ENCODE measurements around the gene OR13C2.
"Not testable (repeated sequence)": the region's sequence is repeated elsewhere in the genome, so short reads cannot be mapped to it uniquely, and the experiment has no call there.

The OR13C2 gene, protein sequence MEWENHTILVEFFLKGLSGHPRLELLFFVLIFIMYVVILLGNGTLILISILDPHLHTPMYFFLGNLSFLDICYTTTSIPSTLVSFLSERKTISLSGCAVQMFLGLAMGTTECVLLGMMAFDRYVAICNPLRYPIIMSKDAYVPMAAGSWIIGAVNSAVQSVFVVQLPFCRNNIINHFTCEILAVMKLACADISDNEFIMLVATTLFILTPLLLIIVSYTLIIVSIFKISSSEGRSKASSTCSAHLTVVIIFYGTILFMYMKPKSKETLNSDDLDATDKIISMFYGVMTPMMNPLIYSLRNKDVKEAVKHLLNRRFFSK

DNA sequence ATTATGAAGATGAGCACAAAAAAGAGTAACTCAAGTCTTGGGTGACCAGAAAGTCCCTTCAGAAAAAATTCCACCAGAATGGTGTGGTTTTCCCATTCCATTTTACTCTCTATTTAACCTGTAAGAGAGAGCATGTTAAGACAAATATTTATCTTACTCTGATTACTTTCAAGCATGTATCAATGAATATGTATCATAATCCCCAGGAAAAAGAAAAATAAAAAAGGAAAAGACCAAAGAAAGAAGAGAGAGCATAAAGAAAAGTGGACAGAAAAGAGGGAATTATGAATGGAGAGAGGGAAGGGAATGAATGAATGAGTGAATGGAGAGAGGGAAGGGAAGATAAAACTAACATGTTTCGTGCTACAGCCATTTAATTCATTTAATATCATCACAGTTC lies at the start of gene OR13C2:
OR13C2 (minus strand) TSS at position 101 of the 400 bp plus-strand sequence; CDS start at position 101, 0 bp downstream.
- not testable (repeated sequence) for H3K9ac ChIP-seq (ENCODE audit: low read depth in 1 of 2, low read length in 2 of 2); H3K27ac ChIP-seq (ENCODE audit: low read depth in 2 of 2, low read length in 2 of 2); H3K36me3 ChIP-seq (ENCODE audit: control insufficient read depth in 2 of 2, insufficient read depth in 2 of 2, low read length in 2 of 2); H3K9me3 ChIP-seq (ENCODE audit: control insufficient read depth in 2 of 2, low read length in 2 of 2); H3K4me1 ChIP-seq (ENCODE audit: control insufficient read depth in 2 of 2, insufficient read depth in 2 of 2, low read length in 2 of 2); H3K4me3 ChIP-seq (ENCODE audit: low read length in 2 of 2); H3K27me3 ChIP-seq (ENCODE audit: control insufficient read depth in 2 of 2, insufficient read depth in 2 of 2, low read length in 2 of 2)

DNA sequence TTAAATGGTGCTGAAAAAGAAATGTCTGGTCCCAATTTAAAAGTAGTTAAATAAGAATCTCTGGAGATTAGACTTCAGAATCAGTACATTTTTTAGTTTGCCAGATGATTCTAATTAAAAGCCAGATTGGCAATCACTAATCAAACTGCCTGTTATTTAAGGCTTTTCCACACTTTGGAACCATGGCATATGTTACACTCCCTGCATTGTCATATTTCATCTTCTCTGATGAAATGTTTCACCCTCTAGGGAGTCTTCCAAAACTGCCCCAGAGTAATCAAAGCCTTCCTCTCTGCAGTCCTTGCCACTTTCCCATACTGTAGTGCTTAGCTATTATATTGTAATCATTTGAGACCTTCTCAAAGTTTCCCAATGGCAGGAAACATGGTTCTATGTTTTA lies 30.0 kb upstream of the OR13C2 start:
- H3K9me3 ChIP-seq (ENCODE audit: control insufficient read depth in 2 of 2, low read length in 2 of 2): peaks cover 0 to 4% of the 10 kb centered on the region in 2 donors
- H3K4me3 ChIP-seq (ENCODE audit: low read length in 2 of 2): no peak overlapping the region
- H3K27me3 ChIP-seq (ENCODE audit: control insufficient read depth in 2 of 2, insufficient read depth in 2 of 2, low read length in 2 of 2): no peaks in the 10 kb centered on the region
- no peak overlapping the region for H3K9ac ChIP-seq (ENCODE audit: low read depth in 1 of 2, low read length in 2 of 2)
- no peak overlapping the region for H3K27ac ChIP-seq (ENCODE audit: low read depth in 2 of 2, low read length in 2 of 2)
- no peaks in the 10 kb centered on the region for H3K4me1 ChIP-seq (ENCODE audit: control insufficient read depth in 2 of 2, insufficient read depth in 2 of 2, low read length in 2 of 2)
- no peaks in the 10 kb centered on the region for H3K36me3 ChIP-seq (ENCODE audit: control insufficient read depth in 2 of 2, insufficient read depth in 2 of 2, low read length in 2 of 2)

DNA sequence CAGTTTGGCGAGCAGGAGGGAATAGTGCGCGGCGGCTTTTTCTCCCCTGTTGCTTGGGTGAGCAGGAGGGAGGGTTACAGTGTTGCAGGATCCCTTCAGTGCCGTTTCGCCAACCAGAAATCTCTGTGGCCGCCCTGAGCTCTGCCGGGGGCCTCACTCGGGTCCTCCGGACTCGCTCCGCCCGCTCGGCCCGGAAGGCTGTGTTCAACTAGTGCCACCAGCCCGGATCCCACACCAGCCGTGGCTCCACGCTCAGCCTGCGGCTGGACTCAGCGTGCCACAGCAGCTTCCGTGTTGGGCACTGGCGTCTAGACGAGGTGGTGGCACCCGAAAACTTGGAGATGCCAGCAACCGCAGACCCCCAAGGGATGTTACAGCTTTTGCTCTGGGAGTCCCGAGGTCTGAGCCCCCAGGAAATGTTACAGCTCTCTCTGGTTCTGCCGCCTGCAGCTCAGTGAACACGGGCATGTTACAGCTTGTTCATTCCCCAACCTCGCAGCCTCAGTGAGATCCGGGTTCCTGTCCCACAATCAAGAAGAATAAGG lies 28.6 kb upstream of the OR13C2 start:
- no peaks in the 10 kb centered on the region for H3K36me3 ChIP-seq (ENCODE audit: control insufficient read depth in 2 of 2, insufficient read depth in 2 of 2, low read length in 2 of 2)
- no peak overlapping the region for H3K27ac ChIP-seq (ENCODE audit: low read depth in 2 of 2, low read length in 2 of 2)

GRCh38 chr9:104625964-104626363 lies 20.5 kb upstream of the OR13C2 start:
- H3K9me3 ChIP-seq (ENCODE audit: control insufficient read depth in 2 of 2, low read length in 2 of 2); H3K4me1 ChIP-seq (ENCODE audit: control insufficient read depth in 2 of 2, insufficient read depth in 2 of 2, low read length in 2 of 2); H3K4me3 ChIP-seq (ENCODE audit: low read length in 2 of 2); H3K36me3 ChIP-seq (ENCODE audit: control insufficient read depth in 2 of 2, insufficient read depth in 2 of 2, low read length in 2 of 2); H3K27ac ChIP-seq (ENCODE audit: low read depth in 2 of 2, low read length in 2 of 2); H3K9ac ChIP-seq (ENCODE audit: low read depth in 1 of 2, low read length in 2 of 2); H3K27me3 ChIP-seq (ENCODE audit: control insufficient read depth in 2 of 2, insufficient read depth in 2 of 2, low read length in 2 of 2): not testable (repeated sequence)

More for the DNA sequence above, 28.6 kb upstream of the OR13C2 start:
- Histone ChIP-seq H3K9me3 (ENCODE audit: control insufficient read depth in 2 of 2, low read length in 2 of 2) (peaks cover 0 to 4% of the 10 kb centered on the region in 2 donors), H3K4me1 (ENCODE audit: control insufficient read depth in 2 of 2, insufficient read depth in 2 of 2, low read length in 2 of 2) (no peaks in the 10 kb centered on the region), H3K27me3 (ENCODE audit: control insufficient read depth in 2 of 2, insufficient read depth in 2 of 2, low read length in 2 of 2) (no peaks in the 10 kb centered on the region), H3K9ac (ENCODE audit: low read depth in 1 of 2, low read length in 2 of 2) (no peak overlapping the region), H3K4me3 (ENCODE audit: low read length in 2 of 2) (no peak overlapping the region)

- no peaks in the 10 kb centered on the region for H3K4me1 ChIP-seq (ENCODE audit: control insufficient read depth in 2 of 2, insufficient read depth in 2 of 2, low read length in 2 of 2)
- no peak within 1 kb of the TSS for H3K9ac ChIP-seq (ENCODE audit: low read depth in 1 of 2, low read length in 2 of 2)
- H3K27me3 ChIP-seq (ENCODE audit: control insufficient read depth in 2 of 2, insufficient read depth in 2 of 2, low read length in 2 of 2): no peaks in the 10 kb centered on the region
- H3K4me3 ChIP-seq (ENCODE audit: low read length in 2 of 2): no peak within 1 kb of the TSS
- no peak within 1 kb of the TSS for H3K27ac ChIP-seq (ENCODE audit: low read depth in 2 of 2, low read length in 2 of 2)
- H3K9me3 ChIP-seq (ENCODE audit: control insufficient read depth in 2 of 2, low read length in 2 of 2): no peaks in the 10 kb centered on the region
- H3K36me3 ChIP-seq (ENCODE audit: control insufficient read depth in 2 of 2, insufficient read depth in 2 of 2, low read length in 2 of 2): no peaks in the 10 kb centered on the region
Measured at GRCh38 chr9:104618104-104618503, 12.7 kb upstream of the OR13C2 start, which contains the start of gene OR13C9. OR13C9 (minus strand) TSS chr9:104618204; CDS start chr9:104618204, 0 bp downstream.

DNA sequence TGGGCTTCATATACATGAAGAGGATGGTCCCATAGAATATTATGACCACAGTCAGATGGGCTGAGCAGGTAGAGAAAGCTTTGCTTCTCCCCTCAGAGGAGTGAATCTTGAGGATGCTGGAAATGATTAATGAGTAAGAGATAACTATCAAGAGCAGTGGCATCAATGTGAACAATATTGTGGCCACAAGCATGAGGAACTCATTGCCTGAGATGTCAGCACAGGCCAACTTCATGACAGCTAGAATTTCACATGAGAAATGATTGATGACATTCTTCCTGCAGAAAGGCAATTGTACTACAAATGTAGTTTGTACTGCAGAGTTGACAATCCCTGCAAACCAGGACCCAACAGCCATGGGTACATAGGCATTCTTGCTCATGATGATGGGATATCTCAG lies 12.0 kb upstream of the OR13C2 start:
- no peaks in the 10 kb centered on the region for H3K27me3 ChIP-seq (ENCODE audit: control insufficient read depth in 2 of 2, insufficient read depth in 2 of 2, low read length in 2 of 2)
- no peaks in the 10 kb centered on the region for H3K4me1 ChIP-seq (ENCODE audit: control insufficient read depth in 2 of 2, insufficient read depth in 2 of 2, low read length in 2 of 2)
- H3K36me3 ChIP-seq (ENCODE audit: control insufficient read depth in 2 of 2, insufficient read depth in 2 of 2, low read length in 2 of 2): no peaks in the 10 kb centered on the region
- no peak overlapping the region for H3K9ac ChIP-seq (ENCODE audit: low read depth in 1 of 2, low read length in 2 of 2)
- H3K9me3 ChIP-seq (ENCODE audit: control insufficient read depth in 2 of 2, low read length in 2 of 2): no peaks in the 10 kb centered on the region
- H3K4me3 ChIP-seq (ENCODE audit: low read length in 2 of 2): no peak overlapping the region
- no peak overlapping the region for H3K27ac ChIP-seq (ENCODE audit: low read depth in 2 of 2, low read length in 2 of 2)

GRCh38 chr9:104611213-104611612 lies 5.8 kb upstream of the OR13C2 start:
- no peak overlapping the region for H3K4me3 ChIP-seq (ENCODE audit: low read length in 2 of 2)

DNA sequence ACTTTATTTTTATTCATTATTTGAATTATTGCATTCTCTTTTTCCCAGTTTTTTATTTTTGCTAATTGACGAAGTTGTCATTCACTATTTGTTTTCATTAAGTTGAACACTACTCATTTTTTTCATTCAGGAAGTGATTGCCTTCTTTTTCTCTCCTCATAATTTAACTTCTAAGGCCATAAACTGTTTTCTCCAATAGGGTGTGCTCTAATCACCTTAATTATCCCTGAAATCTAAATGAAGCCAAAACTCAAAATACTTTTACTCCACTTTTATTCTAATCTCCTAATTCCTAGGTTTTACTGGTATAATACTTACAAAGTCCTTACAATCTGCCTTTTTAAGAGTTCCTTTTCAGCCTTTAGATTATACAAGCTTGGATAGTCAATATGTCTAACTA lies 2.9 kb upstream of the OR13C2 start:
- Histone ChIP-seq H3K9ac (ENCODE audit: low read depth in 1 of 2, low read length in 2 of 2) (no peak overlapping the region), H3K9me3 (ENCODE audit: control insufficient read depth in 2 of 2, low read length in 2 of 2) (no peaks in the 10 kb centered on the region), H3K4me3 (ENCODE audit: low read length in 2 of 2) (no peak overlapping the region), H3K36me3 (ENCODE audit: control insufficient read depth in 2 of 2, insufficient read depth in 2 of 2, low read length in 2 of 2) (no peaks in the 10 kb centered on the region), H3K27ac (ENCODE audit: low read depth in 2 of 2, low read length in 2 of 2) (no peak overlapping the region), H3K27me3 (ENCODE audit: control insufficient read depth in 2 of 2, insufficient read depth in 2 of 2, low read length in 2 of 2) (no peaks in the 10 kb centered on the region), H3K4me1 (ENCODE audit: control insufficient read depth in 2 of 2, insufficient read depth in 2 of 2, low read length in 2 of 2) (no peaks in the 10 kb centered on the region)

More at GRCh38 chr9:104611213-104611612, 5.8 kb upstream of the OR13C2 start:
- no peaks in the 10 kb centered on the region for H3K36me3 ChIP-seq (ENCODE audit: control insufficient read depth in 2 of 2, insufficient read depth in 2 of 2, low read length in 2 of 2)
- H3K9ac ChIP-seq (ENCODE audit: low read depth in 1 of 2, low read length in 2 of 2): no peak overlapping the region
- H3K4me1 ChIP-seq (ENCODE audit: control insufficient read depth in 2 of 2, insufficient read depth in 2 of 2, low read length in 2 of 2): no peaks in the 10 kb centered on the region
- H3K27me3 ChIP-seq (ENCODE audit: control insufficient read depth in 2 of 2, insufficient read depth in 2 of 2, low read length in 2 of 2): no peaks in the 10 kb centered on the region
- no peaks in the 10 kb centered on the region for H3K9me3 ChIP-seq (ENCODE audit: control insufficient read depth in 2 of 2, low read length in 2 of 2)
- H3K27ac ChIP-seq (ENCODE audit: low read depth in 2 of 2, low read length in 2 of 2): no peak overlapping the region

DNA sequence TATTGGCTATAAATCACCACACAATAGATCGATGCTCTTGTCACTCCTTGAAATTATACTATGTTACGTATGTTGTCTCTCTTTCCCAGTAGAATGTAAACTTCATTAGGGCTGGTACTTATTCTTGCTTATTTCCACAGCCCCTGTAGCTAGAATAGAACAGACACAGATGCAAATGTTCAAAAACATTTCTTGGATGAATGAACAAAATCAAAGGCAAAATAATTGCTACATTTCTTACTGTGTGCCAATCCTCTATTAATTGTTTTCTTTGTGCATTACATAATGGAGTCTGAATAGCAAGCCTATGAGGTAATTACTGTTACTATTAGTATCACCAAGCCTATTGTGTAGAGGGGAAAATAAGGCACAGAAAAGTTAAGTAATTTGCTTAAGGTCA lies 725 bp upstream of the OR13C2 start:
- H3K9ac ChIP-seq (ENCODE audit: low read depth in 1 of 2, low read length in 2 of 2): no peak overlapping the region
- no peaks in the 10 kb centered on the region for H3K36me3 ChIP-seq (ENCODE audit: control insufficient read depth in 2 of 2, insufficient read depth in 2 of 2, low read length in 2 of 2)
- no peak overlapping the region for H3K4me3 ChIP-seq (ENCODE audit: low read length in 2 of 2)
- H3K27ac ChIP-seq (ENCODE audit: low read depth in 2 of 2, low read length in 2 of 2): no peak overlapping the region
- no peaks in the 10 kb centered on the region for H3K27me3 ChIP-seq (ENCODE audit: control insufficient read depth in 2 of 2, insufficient read depth in 2 of 2, low read length in 2 of 2)
- H3K4me1 ChIP-seq (ENCODE audit: control insufficient read depth in 2 of 2, insufficient read depth in 2 of 2, low read length in 2 of 2): no peaks in the 10 kb centered on the region
- no peaks in the 10 kb centered on the region for H3K9me3 ChIP-seq (ENCODE audit: control insufficient read depth in 2 of 2, low read length in 2 of 2)

- Histone ChIP-seq H3K27ac (ENCODE audit: low read depth in 2 of 2, low read length in 2 of 2) (no peak overlapping the region), H3K36me3 (ENCODE audit: control insufficient read depth in 2 of 2, insufficient read depth in 2 of 2, low read length in 2 of 2) (no peaks in the 10 kb centered on the region), H3K9ac (ENCODE audit: low read depth in 1 of 2, low read length in 2 of 2) (no peak overlapping the region), H3K27me3 (ENCODE audit: control insufficient read depth in 2 of 2, insufficient read depth in 2 of 2, low read length in 2 of 2) (no peaks in the 10 kb centered on the region), H3K9me3 (ENCODE audit: control insufficient read depth in 2 of 2, low read length in 2 of 2) (no peaks in the 10 kb centered on the region), H3K4me1 (ENCODE audit: control insufficient read depth in 2 of 2, insufficient read depth in 2 of 2, low read length in 2 of 2) (no peaks in the 10 kb centered on the region), H3K4me3 (ENCODE audit: low read length in 2 of 2) (no peak overlapping the region)
Measured at GRCh38 chr9:104604801-104605200, 626 bp downstream of the OR13C2 start.
